ES-I3 (cell line): Measurements from ENCODE around the gene RPS2.
A peak's percentile ranks its signal among the peaks of the same experiment; 100 is the strongest.
"Not testable (repeated sequence)": the region's sequence is repeated elsewhere in the genome, so short reads cannot be mapped to it uniquely, and the experiment has no call there.

Experiments used
- H3K36me3 ChIP-seq: 2 replicates; pipeline ENCODE4 v1.6.1; 2013; ENCODE audit warnings: mild to moderate bottlenecking, low read length, control low read depth, moderate library complexity; ENCODE audit not compliant: insufficient read depth
- H3K4me1 ChIP-seq: 2 replicates; pipeline ENCODE4 v1.6.1; 2013; ENCODE audit warnings: mild to moderate bottlenecking, control low read depth, low read length; ENCODE audit not compliant: insufficient read depth
- H3K9ac ChIP-seq: 2 replicates; pipeline ENCODE4 v1.6.1; 2013; ENCODE audit warnings: low read depth, mild to moderate bottlenecking, low read length, moderate library complexity
- H3K9me3 ChIP-seq: 2 replicates; pipeline ENCODE4 v1.6.1; 2013; ENCODE audit warnings: mild to moderate bottlenecking, low read length, moderate library complexity; ENCODE audit not compliant: control insufficient read depth, insufficient read depth

The RPS2 gene

GRCh38 chr16:1964506-1965395, at the start of gene RPS2:
RPS2 (minus strand) TSS chr16:1964826; CDS start chr16:1964625, 201 bp downstream.
- peaks cover 22% of the 10 kb centered on the region for H3K36me3 ChIP-seq
- peak within 1 kb of the TSS; percentile 99 for H3K9ac ChIP-seq
- H3K4me1 ChIP-seq: peaks cover 5% of the 10 kb centered on the region; the same call in 1 of the 2 replicates
- no peaks in the 10 kb centered on the region for H3K9me3 ChIP-seq

GRCh38 chr16:2013527-2013926, 48.9 kb upstream of the RPS2 start:
- H3K9ac ChIP-seq: no peak overlapping the region
- H3K9me3 ChIP-seq: no peaks in the 10 kb centered on the region
- H3K4me1 ChIP-seq: peaks cover under 1% of the 10 kb centered on the region; the same call in 1 of the 2 replicates
- no peaks in the 10 kb centered on the region for H3K36me3 ChIP-seq

- not testable (repeated sequence) for H3K9me3 ChIP-seq, H3K36me3 ChIP-seq, H3K4me1 ChIP-seq, H3K9ac ChIP-seq
These were observed 47.1 kb upstream of the RPS2 start for GRCh38 chr16:2011726-2012125.

- peaks cover 6% of the 10 kb centered on the region; the same call in 1 of the 2 replicates for H3K4me1 ChIP-seq
These were observed 45.3 kb upstream of the RPS2 start, which contains the start of gene ZNF598 for GRCh38 chr16:2009791-2010510. ZNF598 (minus strand) TSS chr16:2009821.

GRCh38 chr16:2009164-2009711, 44.6 kb upstream of the RPS2 start:
- Histone ChIP-seq H3K9ac (peak overlapping the region; percentile 89), H3K36me3 (no peaks in the 10 kb centered on the region), H3K9me3 (no peaks in the 10 kb centered on the region), H3K4me1 (peaks cover 10% of the 10 kb centered on the region; the same call in 1 of the 2 replicates)

More at GRCh38 chr16:2009791-2010510, 45.3 kb upstream of the RPS2 start, which contains the start of gene ZNF598:
- Histone ChIP-seq H3K9me3 (no peaks in the 10 kb centered on the region), H3K36me3 (no peaks in the 10 kb centered on the region), H3K9ac (peak within 1 kb of the TSS; percentile 89)

GRCh38 chr16:2008631-2009163, 44.1 kb upstream of the RPS2 start:
- H3K36me3 ChIP-seq: no peaks in the 10 kb centered on the region
- no peaks in the 10 kb centered on the region for H3K9me3 ChIP-seq
- peak overlapping the region; percentile 89 for H3K9ac ChIP-seq
- peaks cover 12% of the 10 kb centered on the region; the same call in 1 of the 2 replicates for H3K4me1 ChIP-seq

GRCh38 chr16:2008009-2008526, 43.4 kb upstream of the RPS2 start:
- H3K4me1 ChIP-seq: peaks cover 12% of the 10 kb centered on the region; the same call in 1 of the 2 replicates
- H3K36me3 ChIP-seq: no peaks in the 10 kb centered on the region

GRCh38 chr16:2007081-2007836, 42.6 kb upstream of the RPS2 start:
- H3K9ac ChIP-seq: no peak overlapping the region
- H3K36me3 ChIP-seq: no peaks in the 10 kb centered on the region; the same call in 1 of the 2 replicates
- H3K4me1 ChIP-seq: peaks cover 12% of the 10 kb centered on the region; the same call in 1 of the 2 replicates
- H3K9me3 ChIP-seq: no peaks in the 10 kb centered on the region

More at GRCh38 chr16:2008009-2008526, 43.4 kb upstream of the RPS2 start:
- Histone ChIP-seq H3K9ac (peak overlapping the region; percentile 89; the same call in 1 of the 2 replicates), H3K9me3 (no peaks in the 10 kb centered on the region)

GRCh38 chr16:2006317-2006716, 41.7 kb upstream of the RPS2 start:
- H3K4me1 ChIP-seq: peaks cover 12% of the 10 kb centered on the region; the same call in 1 of the 2 replicates
- H3K9me3 ChIP-seq: no peaks in the 10 kb centered on the region
- no peak overlapping the region for H3K9ac ChIP-seq
- H3K36me3 ChIP-seq: peaks cover 2% of the 10 kb centered on the region; the same call in 1 of the 2 replicates

- Histone ChIP-seq H3K9ac (no peak overlapping the region), H3K9me3 (no peaks in the 10 kb centered on the region), H3K4me1 (peaks cover 12% of the 10 kb centered on the region; the same call in 1 of the 2 replicates), H3K36me3 (peaks cover 4% of the 10 kb centered on the region; the same call in 1 of the 2 replicates)
These were observed 41.0 kb upstream of the RPS2 start for GRCh38 chr16:2005646-2006045.

GRCh38 chr16:2004795-2005517, 40.3 kb upstream of the RPS2 start:
- Histone ChIP-seq H3K4me1 (peaks cover 12% of the 10 kb centered on the region; the same call in 1 of the 2 replicates), H3K36me3 (peaks cover 4% of the 10 kb centered on the region; the same call in 1 of the 2 replicates)

GRCh38 chr16:2003827-2004641, 39.4 kb upstream of the RPS2 start:
- H3K9ac ChIP-seq: peak overlapping the region; percentile 22
- H3K36me3 ChIP-seq: peaks cover 4% of the 10 kb centered on the region; the same call in 1 of the 2 replicates
- H3K4me1 ChIP-seq: peaks cover 12% of the 10 kb centered on the region; the same call in 1 of the 2 replicates
- no peaks in the 10 kb centered on the region for H3K9me3 ChIP-seq

More at GRCh38 chr16:2004795-2005517, 40.3 kb upstream of the RPS2 start:
- no peaks in the 10 kb centered on the region for H3K9me3 ChIP-seq
- H3K9ac ChIP-seq: no peak overlapping the region
